ENCODE data around the gene BOD1.
A peak's percentile ranks its signal among the peaks of the same experiment; 100 is the strongest.

BOD1 gene

DNA sequence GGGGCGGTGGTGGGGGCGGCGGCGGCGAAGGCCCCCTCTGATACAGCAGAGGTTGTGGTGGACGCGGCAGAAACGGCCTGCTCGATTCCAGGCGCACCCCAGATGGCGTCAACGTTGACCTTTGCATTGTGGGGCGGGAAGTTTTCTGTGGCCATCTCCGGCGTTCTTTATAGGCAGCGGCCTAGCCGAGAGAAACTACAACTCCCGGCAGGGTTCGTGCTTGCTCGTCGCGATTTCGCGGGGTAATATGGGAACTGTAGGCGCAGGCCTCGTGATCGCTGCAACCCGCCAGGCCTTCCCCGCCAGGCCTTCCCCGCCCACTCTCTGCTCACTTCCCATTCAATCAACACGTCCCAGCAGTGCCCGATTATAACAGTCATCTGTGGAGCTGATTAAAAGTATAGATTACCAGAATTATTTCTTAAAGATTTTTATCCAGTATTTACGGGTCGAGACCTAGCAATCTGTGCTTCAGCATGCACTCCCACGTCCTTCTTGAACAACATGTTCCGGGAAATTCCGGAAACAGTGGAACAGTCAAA lies at the start of gene BOD1:
Gene BOD1, minus strand, starts transcription at position 74 of the 542 bp plus-strand sequence. CDS start 214 bp downstream, outside the sequence.
- peak; percentile 97 for DNase-seq

- DNase-seq: no peak
Measured at GRCh38 chr5:173665326-173665725, 48.9 kb upstream of the BOD1 start.

DNA sequence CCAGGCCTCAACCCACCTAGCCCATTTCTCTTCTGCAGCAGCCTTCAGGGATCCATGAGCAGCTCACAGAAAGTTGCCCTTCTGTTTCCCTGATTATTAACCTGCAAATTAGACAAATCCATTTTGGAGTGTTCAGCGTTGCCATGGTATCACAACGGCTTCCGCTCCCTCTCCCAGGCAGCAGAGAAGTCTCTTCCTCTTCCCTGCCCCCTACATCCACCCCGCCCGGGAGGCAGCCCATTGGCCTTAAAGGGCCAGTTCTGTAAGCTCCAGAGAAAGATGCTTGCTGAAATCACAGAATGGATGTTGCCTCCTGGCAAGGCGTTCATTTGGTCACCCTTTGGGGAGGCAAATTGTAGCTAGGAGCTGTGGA lies 47.7 kb upstream of the BOD1 start:
- DNase-seq: no peak

- DNase-seq: no peak
Measured at GRCh38 chr5:173663352-173664153, 47.1 kb upstream of the BOD1 start.

- DNase-seq: no peak
Measured at GRCh38 chr5:173662581-173663351, 46.3 kb upstream of the BOD1 start.

DNA sequence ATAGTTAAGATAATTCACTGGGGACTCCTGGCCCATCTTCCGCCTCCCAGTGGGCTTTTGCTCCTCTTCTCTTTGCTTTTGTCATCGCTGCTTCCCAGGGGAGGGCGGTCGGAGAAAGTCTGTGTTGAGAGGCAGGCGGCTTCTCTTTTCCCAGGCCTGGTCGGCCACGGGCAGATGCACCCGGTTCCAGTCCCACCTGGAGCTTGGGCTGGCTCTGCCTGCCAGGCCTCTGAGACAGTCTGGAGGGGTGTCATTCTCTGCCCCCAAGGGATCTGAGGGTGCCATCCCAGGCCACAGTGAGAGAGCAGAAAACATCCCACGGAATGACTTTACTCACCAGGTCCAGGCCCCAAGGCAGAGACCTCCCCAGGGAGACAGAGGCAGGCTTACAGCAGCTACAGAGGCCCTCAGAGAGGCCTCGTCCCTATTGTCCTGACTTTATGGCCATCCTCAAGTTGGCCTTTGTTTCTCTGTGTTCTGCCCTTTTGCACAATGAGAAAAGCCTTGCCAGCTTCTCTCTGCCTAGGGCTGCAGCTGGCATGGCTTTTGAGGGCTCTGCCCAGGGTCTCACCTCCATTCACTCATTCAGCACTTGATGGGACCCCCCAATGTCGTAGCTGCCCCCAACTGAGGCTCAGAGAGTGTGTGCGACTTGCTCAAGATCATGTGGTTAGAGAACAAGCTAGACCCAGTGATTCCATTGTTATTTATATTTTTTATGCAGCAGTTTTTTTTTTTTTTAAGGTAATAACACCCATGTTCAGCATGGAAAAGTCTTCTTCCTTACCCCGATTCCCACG lies 44.2 kb upstream of the BOD1 start:
- DNase-seq: no peak

- no peak for DNase-seq
Measured at GRCh38 chr5:173659423-173659822, 43.0 kb upstream of the BOD1 start.

GRCh38 chr5:173657741-173658356 lies 41.4 kb upstream of the BOD1 start:
- no peak for DNase-seq

GRCh38 chr5:173655196-173655797 lies 38.8 kb upstream of the BOD1 start:
- DNase-seq: no peak

- no peak for DNase-seq
Measured at GRCh38 chr5:173653822-173654523, 37.5 kb upstream of the BOD1 start.

- DNase-seq: no peak
Measured at GRCh38 chr5:173648308-173648866, 31.9 kb upstream of the BOD1 start.

- DNase-seq: no peak
Measured at GRCh38 chr5:173646692-173647091, 30.2 kb upstream of the BOD1 start.

GRCh38 chr5:173645890-173646574 lies 29.6 kb upstream of the BOD1 start:
- no peak for DNase-seq

GRCh38 chr5:173645437-173645807 lies 29.0 kb upstream of the BOD1 start:
- peak; percentile 59 for DNase-seq

DNA sequence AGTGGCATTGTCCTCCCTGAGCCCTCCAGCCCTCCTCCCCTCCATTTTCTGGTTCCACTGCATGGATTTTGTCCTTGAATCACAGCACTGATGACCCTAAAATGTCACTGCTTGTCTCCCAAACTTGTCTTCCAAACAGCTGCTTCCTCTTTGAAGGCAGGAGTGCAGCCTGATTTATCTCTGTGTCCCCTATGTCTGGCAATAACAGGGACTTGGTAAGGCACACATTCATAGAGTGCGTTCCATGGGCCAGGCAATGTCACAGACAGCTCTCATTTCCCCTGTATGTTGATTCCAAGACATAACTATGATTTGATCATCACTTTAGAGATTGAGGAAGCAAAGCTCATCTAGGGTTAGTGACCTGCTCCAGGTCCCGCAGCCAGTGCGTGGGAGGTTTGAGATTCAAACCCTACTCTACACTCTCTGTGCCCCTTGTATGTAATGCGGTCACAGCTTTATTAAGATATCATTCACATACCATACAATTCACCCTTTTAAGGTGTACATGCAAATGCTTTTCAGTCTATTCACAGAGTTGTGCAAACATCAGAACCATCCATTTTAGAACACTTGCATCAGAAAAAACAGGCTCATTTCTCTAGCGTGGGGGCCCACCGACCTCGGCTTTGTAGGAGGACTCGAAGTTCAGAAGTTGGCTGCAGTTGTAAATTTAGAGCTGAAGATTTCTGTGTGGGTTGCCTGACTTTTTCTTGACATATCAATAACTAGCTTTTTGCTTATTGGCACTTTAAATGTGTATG lies 28.4 kb upstream of the BOD1 start:
- no peak for DNase-seq

GRCh38 chr5:173643964-173644363 lies 27.5 kb upstream of the BOD1 start:
- no peak for DNase-seq

GRCh38 chr5:173642895-173643481 lies 26.5 kb upstream of the BOD1 start:
- DNase-seq: no peak

DNA sequence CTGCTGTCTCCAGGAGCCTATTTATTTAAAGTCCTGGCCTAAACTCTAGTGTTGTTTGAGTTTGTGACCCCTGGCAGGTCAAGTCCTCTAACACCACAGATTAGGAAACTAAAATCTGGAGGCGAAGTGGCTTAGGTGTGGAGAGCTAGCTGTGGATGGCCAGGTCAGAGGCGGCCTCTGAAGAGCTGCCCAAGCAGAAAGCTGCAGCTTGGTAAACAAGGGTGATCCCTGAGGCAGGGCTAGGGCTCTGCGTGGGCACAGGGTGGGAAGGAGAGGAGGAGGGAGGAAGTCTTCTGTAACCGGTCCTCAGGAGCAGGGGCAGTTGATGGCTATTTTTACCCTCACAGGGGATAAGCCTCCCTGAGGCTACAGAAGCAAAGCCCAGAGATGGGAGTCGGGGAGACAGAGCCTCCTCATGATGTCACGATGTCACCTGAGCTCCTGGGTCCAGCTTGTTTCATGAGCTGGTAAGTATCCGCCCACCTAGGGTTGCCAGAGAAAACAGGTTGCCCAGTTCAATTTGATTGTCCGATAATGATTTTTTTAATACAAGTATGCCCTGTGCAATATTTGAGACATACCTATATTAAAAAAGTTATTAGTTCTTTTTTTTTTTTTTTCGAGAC lies 25.9 kb upstream of the BOD1 start:
- no peak for DNase-seq

Data from amniotic stem cell (primary cell).